Activated CD4-positive, alpha-beta T cell treated with anti-CD3 and anti-CD28 coated beads, Interleukin-2, amount 50 U/mL, for 4 hours (primary cell): ENCODE measurements around the gene USP6NL.

Source experiments
- DNase-seq, 2 experiments: peaks; one replicate each; pipeline ENCODE4 v3.0.0-alpha.2; 2020

Gene USP6NL

DNA sequence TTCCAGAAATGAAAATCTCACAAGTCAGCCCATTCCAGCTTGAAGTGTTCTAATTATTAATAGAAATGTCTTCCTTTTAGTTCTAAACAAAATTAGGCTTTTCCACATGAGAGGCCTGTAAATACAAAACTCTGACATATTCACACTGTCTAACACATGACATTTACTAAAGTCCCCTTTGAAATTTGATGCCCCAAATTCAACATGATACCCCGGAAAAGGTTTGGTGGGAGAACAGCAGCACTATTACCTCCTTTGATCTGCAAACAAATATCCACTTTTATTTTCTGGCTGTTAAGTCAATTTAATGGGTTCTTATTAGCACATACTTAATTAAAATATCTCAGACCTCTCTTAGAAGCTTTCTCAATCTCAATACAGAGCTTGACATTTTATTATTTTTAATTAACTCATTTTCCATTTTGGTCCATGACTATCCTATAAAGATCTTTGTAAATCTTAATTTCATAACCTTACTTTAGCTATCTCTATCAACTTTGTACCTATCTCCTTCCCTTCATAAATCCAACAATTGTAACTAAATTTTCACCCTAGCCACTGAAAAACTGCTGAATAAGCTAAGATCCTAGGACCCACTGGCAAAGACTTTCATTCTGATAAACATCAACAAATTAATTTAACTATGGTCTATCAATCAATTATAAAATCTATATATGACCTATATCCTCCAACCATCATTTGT lies 63.2 kb downstream of the USP6NL start:
- DNase-seq: no peak

DNA sequence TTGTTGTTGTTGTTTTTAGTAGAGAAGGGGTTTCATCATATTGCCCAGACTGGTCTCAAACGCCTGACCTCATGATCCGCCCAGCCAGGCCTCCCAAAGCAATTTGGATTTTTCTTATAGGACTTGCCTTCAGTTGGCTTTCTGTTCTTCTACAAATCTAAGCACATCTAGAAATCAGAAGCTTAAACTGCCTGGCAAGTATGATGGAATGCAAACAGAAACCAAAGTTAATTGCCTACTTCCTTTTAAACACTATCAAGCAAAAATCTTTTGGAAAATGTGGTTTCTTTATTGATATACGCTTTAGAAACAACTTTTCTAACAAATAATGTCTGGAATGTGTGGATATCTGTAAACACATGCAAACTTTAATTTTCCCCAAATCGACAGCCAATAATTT lies 64.9 kb downstream of the USP6NL start:
- DNase-seq: no peak

DNA sequence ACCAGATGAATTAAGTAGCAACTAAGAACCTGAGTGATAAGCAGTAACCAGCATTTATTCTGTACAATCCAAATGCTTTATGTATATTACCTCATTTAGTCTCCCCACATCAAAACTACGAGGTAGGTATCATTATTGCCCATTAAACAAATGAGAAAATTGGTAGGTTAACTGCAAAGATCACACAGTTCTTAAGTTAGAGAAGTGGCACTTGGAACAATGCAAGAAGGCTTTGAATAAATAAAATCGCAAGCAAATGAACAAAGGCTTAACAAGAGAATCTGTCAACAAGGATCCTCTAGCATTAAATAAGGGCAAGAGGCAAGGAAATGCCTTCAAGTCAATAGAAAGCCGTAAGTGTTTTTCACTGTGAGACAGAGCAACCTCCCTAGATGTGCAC lies 70.2 kb downstream of the USP6NL start:
- no peak for DNase-seq

DNA sequence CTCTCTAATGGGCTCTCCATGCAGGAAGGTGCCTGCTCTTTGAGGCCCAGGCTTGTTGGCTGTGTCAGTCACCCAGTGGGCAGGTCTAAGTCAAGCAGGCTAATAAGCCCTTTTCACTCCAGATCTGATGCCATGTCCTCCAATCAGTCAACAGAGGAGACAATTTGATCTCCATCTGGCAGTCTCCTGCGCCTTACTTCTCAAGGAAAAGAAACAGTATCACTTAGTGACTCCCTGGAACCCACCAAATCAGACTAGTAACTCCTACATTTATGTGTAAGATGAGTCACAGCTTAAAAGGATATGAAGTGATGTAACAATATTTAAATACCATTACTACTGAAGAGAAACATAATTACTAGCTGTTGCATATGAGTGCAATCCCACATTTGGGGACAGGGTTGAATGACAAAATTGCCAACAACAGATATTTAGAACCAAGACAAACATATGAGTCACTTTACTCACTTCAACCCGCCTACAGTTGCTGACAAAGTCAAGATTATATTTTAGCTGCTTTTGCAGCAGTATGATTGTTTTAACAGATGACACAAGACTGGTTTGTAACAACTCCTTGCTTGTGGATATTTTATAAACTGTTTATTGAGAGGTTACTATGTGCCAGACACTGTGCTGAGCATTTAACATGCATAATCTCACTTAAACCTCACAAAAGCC lies 72.1 kb downstream of the USP6NL start:
- no peak for DNase-seq

DNA sequence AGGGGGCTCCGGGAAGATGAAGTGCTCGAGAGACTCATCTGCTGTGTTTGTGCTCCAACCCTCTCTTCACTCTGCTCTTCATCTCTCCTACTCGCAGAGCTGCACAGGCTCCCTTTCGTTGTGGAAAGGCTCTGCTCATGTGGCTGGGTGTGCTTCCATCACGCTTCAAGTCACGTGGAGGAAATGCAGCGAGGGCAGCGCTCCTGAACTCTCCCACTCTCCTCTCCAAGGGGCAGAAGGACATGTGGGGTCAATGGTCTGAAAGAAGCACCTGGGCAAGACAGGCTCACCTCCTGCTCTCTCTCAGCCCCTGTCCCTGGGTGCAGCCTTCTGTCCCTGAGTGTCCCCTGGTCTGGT lies 72.6 kb downstream of the USP6NL start:
- no peak for DNase-seq

DNA sequence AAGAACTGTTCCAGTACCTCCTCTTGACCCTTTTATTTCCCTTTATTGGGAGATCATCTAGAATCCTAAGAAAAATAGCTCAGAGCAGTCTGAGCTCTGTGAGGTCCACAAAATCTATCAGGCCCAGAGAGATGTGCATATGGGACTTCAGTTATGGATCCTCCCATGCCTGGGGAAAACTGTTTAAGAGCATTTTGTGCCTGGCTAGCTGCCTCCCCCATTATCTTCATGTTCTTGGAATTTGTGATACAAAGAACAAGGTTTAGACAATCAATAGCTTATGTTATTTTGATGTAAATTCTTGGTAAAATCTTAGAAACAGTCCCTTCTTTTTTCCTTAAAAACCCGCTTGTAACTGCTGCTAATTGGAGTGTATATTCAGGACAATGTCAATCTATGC lies 75.2 kb downstream of the USP6NL start:
- no peak for DNase-seq

DNA sequence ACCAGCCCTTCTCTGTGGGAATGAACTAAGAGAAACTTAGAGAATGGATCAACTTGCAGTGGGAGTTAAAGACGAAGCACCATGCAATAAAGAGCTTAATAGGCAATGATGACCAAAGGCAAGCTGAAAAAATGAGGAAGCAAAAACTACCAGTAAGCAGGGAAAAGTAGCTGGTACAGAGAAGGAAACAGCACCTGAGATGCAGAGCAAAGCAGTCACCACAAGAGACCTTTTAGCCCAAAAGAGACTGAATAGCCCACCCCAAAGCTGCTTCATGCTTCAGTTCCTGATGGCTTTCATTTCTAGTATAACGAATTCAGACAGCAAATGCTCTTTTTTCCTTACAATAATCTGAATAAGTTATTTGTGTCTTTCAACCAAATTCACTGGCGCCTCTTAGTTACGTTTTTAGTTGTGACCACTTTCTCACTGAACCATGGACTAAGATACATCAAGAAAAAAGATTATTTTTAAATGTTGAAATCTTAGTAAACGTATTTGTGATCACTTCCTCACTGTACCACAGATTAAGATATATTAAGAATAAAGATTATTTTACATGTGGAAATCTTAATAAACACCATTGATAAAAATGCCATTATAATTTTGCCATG lies 76.0 kb downstream of the USP6NL start:
- no peak for DNase-seq

DNA sequence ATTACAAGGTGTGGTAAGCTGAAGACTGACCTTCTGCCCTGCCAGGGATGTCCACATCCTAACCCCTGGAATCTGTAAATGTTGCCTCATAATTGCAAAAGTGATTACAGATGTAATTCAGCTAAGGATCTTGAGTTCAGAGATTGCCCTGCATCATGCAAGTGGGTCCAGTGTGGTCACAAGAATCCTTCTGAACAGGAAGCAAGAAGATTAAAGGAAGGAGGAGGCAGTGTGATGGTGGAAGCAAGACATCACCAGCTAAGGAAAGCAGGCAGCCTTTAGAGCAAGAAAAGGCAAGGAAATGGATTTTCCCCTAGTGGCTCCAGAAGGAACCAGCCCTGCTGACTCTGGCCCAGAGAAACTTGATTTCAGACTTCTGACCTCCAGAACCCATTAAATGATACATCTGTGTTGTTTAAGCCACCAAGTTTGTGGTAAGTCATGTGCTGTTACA lies 78.1 kb downstream of the USP6NL start:
- no peak for DNase-seq

DNA sequence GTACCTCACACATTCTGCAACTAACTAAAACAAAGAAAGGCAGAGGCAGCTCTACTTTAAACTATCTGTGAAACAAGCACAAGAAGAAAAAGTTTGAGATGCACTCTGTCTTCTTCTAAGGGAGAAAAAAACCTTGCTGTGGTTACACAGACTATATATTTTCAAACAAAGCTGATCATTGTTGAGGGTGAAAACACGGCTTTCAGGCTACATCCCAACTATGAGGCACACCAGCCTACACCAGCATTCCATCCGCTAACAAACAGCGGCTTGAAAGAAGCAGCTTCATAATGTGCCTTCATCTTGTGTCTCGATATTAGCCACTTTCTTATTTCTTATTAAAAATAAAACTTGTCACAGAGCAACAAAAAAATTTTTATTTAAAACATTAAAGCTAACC lies 79.1 kb downstream of the USP6NL start:
- no peak for DNase-seq

DNA sequence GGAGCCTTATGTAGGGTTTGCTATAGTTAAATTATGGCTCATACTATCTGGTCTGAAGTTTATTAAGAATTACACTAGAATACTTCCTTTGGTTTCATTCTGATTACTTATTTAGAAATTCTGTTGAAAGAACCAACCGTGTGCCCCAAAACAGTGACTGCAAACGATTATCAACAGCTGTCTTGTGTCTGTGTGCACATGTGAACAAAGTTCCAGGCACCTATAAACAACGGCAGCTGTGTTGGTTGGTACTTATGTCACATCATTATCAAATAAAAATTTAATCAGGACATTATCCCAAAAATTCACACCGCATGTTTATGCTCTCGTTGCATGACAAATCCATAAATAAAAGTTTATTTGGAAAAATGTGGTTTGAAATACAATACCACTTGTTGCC lies 80.6 kb downstream of the USP6NL start:
- DNase-seq: no peak

DNA sequence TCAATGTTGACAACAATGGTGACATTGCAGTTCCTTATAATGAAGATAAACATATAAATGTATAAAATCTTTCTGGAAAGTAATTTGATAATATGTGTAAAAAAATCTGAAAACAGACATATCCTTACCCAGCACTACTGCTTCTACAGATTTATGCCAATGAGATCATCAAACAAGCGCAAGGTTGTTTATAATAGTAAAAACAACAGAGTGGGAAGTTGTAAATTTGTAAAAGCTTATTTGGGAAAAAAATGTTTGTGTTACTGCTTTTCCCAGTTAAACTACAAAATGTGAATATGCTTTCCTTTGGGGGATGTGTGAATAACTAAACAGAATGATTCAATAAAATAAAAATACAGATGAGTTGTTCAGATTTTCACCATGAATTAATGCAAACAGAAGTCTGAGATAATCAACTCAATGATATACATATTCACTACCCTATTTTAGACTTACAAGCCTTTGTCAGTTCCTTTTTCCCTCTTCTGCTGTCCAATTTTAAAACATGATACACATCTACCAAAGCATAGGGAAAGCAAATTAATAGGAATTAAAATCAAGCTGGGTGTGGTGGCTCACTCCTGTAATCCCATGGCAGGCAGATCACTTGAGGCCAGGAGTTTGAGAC lies 82.1 kb downstream of the USP6NL start:
- DNase-seq: no peak

DNA sequence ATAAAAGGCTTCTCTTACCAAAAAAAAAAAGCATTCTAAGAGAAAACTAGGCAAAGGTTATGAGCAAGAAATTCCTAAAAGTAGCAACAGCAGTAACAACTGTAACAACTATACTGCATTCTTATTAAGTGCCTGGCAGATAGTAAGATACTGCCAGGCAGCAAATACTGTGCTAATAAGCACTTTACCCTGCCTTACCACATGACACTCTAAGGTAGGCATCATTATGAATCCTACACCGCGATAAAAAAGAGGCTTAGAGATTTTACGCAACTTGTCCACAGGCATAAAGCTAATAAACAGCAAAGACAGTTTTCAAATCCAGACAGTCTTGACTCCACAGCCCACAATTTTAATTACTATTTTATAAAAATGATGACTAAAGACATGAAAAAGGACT lies 83.2 kb downstream of the USP6NL start:
- DNase-seq: no peak

DNA sequence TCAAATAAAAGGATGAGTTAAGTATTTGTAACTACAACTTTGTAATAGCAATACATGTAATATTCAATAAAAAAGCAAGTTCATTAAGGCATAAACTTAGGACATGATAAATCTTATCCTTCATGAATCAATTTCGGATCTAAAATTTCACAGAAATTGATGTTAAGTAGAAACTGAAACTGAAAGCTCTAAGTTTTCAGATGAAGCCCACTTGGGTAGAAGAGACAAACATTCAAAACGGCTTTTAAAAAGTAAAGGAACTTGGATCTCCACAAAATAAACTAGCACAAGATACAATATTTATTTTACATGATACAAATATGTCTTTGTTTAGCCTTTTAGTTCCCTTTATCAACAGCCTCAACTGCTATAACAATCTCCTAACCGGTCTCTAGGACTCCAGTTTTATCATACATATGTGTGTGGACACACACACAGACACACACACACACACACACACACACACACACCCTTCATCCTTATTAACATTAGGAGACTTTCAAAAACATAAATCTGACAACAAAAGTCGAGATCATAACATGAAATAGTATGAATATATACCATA lies 83.7 kb downstream of the USP6NL start:
- no peak for DNase-seq

DNA sequence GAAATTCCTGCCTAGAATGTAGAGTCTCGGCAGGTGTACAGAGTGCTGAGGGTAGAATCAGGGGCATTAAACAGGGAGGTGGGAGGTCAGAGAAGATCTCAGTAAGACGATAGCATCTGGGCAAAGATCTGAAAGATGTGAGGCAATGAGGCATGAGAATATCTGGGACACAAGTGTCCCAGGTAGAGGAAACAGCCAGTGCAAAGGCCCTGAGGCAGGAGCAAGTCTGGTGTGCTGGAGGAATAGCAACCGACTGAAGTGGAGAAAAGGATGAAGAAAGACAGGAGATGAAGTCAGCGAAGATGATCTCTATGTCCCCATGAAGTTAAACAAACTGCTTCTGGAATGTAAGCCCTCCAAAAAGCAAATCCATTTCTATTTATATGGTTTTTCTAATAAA lies 84.4 kb downstream of the USP6NL start:
- no peak for DNase-seq

DNA sequence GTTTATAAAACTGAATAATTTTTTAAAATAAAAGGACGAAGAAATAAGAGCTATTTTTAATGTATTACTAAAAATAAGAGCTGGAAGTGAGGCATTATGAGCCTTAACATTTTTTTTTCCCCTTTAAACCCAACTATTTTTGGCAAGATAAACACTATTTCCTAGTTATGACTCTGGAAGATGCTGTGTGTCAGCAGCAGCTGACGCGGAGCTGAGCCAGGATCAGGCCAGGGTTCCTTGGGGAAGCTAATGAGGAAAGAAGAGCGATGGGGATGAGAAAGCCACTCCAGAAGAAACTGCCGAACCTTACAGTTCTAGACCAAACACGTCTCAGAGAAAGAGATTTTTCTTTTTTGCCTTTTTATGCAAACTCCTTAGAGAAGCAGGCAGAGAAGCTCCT lies 85.9 kb downstream of the USP6NL start:
- no peak for DNase-seq

DNA sequence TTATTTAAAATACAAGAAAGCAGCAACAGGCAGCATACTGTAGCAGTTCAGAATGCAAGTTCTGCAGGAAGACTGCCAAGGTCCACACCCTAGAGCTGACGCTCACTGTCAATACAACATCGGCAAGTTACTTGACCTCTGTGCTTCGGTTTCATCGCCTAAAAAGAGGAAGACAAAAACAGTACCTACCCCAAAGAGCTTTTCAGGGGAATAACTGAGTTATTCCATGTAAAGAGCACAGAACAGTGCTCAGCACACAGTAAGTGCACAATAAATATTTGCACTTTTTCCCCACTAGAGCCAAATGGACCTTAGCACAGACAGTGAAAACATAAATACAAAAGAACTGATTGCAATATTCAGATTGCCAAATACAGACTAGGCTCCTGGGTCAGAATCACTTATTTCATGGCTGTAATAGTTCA lies 88.6 kb downstream of the USP6NL start:
- DNase-seq: no peak

DNA sequence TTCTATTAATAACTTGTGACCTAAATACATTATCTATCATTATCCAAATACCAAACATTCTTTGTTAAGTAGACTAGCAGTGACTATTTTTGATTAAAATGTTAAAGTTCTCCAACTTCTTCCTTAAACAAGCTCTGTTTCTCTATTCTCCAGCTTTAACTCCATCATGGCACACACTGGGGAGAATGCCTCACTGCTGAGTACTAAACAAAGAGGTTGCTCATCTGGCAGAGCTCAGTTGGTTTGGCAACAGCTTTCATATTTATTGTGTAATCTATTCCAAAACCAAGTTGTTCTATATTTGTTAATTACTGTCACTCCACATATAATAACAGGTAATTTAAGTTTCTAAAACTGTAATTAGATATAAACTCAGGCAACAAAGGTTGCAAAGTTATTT lies 89.6 kb downstream of the USP6NL start:
- DNase-seq: no peak

DNA sequence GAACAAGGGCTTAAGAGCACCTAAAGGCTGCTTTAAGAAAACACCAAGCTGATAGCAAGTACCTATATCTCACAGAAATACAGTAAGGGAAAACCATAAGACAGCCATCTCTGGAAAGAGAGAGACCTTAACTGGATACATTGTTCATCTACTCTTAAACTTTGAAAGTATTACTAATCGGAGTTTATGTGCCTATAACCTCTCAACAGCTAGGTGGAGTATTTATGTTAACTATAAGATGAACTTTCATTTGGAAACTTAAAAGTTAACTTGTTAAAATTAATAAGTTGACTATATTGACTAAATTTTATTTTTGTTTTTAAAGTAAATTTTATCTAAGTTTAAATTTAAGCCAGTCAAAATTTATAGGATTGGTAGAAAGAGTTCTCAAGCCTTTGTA lies 90.6 kb downstream of the USP6NL start:
- no peak for DNase-seq

DNA sequence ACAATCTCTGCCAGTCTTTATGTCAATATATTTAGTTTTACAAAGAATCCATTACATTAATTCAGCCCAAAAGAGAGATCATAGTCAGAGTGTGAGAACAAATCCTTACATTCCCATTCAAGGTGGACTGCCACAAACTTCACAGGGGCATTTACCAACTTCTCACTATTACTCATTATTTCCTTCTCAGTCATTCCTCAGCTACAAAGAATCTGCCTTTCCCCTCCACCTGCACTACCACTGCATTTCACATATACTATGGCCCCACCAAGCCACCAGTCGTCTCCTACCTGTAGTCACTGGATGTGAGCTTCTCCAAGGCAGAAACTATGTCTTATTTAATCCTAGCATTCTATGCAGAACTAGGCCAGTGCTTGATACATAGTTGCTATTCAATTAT lies 94.3 kb downstream of the USP6NL start:
- DNase-seq: no peak

DNA sequence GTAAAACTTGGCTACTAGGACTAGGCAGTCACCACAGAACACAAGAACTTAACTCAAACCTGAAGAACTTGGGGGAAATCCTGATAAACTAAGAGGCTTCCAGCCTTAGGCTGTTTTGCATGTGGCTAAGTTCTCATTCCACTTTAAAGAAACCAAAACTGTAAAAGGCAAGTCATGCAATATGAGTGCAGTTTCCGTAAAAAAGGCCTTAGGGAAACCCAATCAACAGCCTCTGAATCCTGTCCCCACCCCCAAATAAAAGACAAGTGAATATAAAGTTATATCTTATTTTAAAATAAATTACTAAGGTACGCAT lies 95.1 kb downstream of the USP6NL start:
- no peak for DNase-seq

DNA sequence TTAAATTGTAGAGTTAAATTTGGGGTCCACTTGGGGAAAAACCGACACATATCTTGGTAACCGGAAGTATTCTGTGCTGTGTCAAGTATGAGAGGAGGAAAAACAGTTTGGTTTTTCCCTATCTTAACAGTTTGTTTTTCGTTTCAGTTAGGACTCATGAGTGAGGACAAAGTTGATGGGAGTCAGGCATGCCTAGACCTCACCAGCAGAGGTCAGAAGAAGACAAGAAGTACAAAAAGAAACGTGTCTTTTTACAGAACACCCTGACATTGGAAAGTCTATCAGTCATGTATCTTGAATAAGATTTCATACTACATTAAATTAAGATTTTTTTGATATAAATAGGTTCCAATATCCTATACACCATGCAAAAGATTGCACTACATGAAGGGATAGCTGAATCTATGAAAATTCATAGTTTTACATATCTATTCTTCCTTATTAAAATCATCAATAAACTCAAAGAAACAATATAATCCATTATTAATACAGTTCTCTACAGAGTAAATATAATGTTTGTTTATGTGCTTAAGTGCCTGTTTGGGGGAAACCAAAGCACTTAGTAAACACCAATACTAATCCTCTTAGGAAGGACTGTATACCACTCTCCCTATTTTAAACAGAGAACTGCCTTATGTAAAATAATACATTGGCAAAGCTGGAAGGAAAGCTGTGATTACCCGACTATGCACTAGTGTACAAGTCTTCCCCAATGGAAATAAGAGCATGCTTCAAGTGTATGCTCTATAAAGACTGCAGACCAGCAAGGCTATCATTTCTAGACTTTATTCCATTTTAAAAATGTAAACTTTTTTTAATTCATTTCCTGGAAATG lies 95.6 kb downstream of the USP6NL start:
- DNase-seq: peak; percentile 41 to 43

DNA sequence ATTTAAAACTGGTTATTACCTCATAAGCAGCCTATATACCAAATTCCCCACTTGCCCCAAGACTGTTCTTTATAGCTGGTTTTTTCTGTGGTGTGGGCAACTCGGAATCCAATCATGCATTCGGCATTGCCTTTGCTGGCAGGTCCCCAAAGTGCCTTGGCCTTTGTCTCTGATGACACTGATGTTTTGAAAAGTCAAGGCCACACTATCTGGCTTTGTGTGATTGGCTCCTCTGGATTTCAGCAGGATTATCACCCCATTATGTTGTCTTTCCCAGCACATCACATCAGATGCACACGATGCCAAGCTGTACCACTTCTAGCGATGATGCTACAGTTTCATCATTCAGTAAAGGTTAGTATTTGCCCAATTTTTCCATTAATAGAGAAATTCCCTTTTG lies 97.7 kb downstream of the USP6NL start:
- no peak for DNase-seq

DNA sequence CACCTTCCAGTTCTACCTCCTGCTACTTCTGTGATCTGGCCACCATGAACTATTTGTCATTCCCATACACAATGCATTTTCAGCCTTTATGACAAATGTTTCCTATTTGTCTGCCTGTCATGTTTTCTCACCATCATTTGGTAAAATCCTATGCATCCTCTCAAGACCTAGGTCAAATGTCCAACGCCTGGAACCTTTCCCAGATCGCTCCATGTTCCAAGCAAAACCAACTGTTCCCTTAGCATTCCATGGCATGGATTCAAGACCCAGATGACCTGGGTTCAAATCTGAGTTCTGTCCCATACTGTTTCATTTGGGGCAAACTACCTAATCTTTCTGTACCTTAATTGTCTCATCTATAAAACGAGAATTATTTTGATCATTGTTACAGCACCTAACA lies 98.9 kb downstream of the USP6NL start:
- DNase-seq: no peak
